ENCODE measurements around the gene SLC9A9.

SLC9A9 gene

GRCh38 chr3:143510601-143511000 lies 337.7 kb downstream of the SLC9A9 start:
- no peak for TF ChIP-seq CTCF (IDR thresholded peaks at IDR 0.05; ENCODE audit: low read depth, low read length, missing control alignments)
- DNase-seq (ENCODE audit: extremely low read depth, low read depth): no peak
- H3K4me3 ChIP-seq (replicated peaks; ENCODE audit: low read depth, low read length): no peak overlapping the region

DNA sequence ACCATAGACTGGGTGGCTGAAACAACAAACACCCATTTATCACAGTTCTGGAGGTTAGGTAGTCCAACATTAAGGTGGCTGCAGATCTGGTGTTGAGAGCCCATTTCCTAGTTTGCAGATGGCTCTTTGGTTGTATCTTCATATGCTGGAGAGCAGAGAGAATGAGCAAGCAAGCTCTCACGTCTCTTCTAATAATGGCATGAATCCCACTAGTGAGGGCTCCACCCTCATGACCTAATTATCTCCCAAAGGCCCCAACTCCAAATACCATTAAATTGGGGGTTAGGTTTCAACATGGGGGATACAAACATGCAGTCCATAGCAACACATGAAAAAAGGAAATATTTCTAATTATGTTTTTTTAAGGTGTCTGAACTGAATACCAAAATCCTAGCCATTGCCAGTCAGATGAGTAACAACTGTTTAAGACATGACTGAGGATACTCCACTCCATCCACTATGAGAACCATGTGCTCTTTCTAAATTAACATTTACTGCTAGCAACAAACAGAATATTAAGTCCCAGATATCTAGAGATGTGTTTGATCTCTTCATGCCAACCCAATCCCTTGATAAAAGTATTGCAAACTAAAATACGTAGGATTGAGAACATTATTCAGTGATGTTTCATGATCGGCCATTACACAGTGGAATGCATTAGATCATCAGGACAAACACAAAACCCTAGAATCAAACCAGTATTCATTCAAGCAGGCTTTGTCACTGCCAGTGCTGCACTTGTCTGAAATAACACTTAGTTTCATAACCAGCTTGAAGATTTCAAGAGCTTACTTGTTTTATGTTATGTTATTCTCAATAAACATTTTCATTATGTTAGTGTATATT lies 340.3 kb downstream of the SLC9A9 start:
- TF ChIP-seq CTCF (IDR thresholded peaks at IDR 0.05; ENCODE audit: low read depth, low read length, missing control alignments): no peak
- H3K4me3 ChIP-seq (replicated peaks; ENCODE audit: low read depth, low read length): no peak overlapping the region
- DNase-seq (ENCODE audit: extremely low read depth, low read depth): no peak

DNA sequence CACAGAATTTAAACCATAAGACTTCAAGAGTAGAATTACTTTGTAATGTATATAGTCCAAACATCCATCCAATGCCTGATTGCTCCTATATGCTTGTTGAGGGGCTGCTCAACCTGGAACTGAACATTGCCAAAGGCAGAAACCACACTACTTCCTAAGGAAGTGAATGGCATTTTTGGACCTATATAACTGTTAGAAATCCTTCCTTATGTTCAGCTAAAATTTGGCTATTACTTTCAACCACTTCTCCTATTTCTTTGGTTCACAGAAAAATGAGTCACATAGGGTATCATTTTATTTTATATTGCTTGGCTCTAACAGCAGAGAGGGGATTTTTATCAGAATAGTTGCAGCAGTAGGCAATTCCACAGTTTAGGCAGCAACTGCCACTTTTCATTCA lies 342.1 kb downstream of the SLC9A9 start:
- TF ChIP-seq CTCF (IDR thresholded peaks at IDR 0.05; ENCODE audit: low read depth, low read length, missing control alignments): no peak
- no peak for DNase-seq (ENCODE audit: extremely low read depth, low read depth)
- H3K4me3 ChIP-seq (replicated peaks; ENCODE audit: low read depth, low read length): no peak overlapping the region

DNA sequence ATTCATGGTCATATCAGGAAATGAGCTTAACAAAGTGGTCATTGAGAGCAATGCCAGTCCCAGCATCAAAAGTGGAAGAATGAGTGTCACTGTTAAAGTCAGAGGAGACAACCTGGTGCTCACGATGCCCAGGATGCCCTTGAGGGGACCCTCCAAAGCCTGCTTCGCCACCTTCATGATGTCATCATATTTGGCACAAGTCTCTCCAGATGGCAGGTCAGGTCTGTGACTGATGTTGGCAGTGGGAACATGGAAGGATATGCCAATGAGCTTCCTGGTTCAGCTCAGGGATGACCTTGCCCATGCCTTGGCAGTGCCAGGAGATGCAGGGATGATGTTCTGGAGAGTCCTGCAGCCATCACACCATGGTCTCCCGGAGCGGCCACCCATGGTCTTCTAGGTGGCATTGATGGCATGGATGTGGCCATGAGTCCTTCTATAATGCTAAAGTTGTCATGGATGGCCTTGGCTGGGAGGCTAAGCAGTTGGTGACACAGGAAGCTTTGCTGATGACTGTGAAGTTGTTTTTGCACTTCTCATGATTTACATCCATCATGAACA lies 344.9 kb downstream of the SLC9A9 start:
- DNase-seq (ENCODE audit: extremely low read depth, low read depth): no peak
- H3K4me3 ChIP-seq (replicated peaks; ENCODE audit: low read depth, low read length): no peak overlapping the region
- no peak for TF ChIP-seq CTCF (IDR thresholded peaks at IDR 0.05; ENCODE audit: low read depth, low read length, missing control alignments)

GRCh38 chr3:143502081-143502480 lies 346.2 kb downstream of the SLC9A9 start:
- H3K4me3 ChIP-seq (replicated peaks; ENCODE audit: low read depth, low read length): no peak overlapping the region
- no peak for DNase-seq (ENCODE audit: extremely low read depth, low read depth)
- no peak for TF ChIP-seq CTCF (IDR thresholded peaks at IDR 0.05; ENCODE audit: low read depth, low read length, missing control alignments)

GRCh38 chr3:143497382-143497781 lies 350.9 kb downstream of the SLC9A9 start:
- no peak for DNase-seq (ENCODE audit: extremely low read depth, low read depth)
- no peak for TF ChIP-seq CTCF (IDR thresholded peaks at IDR 0.05; ENCODE audit: low read depth, low read length, missing control alignments)
- no peak overlapping the region for H3K4me3 ChIP-seq (replicated peaks; ENCODE audit: low read depth, low read length)

Measured in HFF-Myc (cell line).